Breast epithelium (tissue), 4 donors: ENCODE data around the gene PPM1F. TPM values are rescaled to one million over a fixed set of nuclear protein-coding genes. Genes with fewer than 3 reads are reported as not detected.

Experiments used
- DNase-seq, 2 donors: peaks; one replicate each; pipeline ENCODE4 v3.0.0-alpha.2; 2019; ENCODE audit warnings: low spot score in 2 of 2
- H3K27ac ChIP-seq, 2 donors: fragments of 200-600 bp; sonication (generic) in 1 of 2; one replicate each; pipeline ENCODE4 v1.5.1; 2016 to 2019; ENCODE audit warnings: mild to moderate bottlenecking in 1 of 2
- H3K27me3 ChIP-seq, 2 donors: fragments of 200-600 bp; sonication (generic) in 1 of 2; one replicate each; pipeline versions ENCODE4 v1.5.1 to v1.6.0; 2017 to 2019; ENCODE audit warnings: control low read depth in 1 of 2, mild to moderate bottlenecking in 1 of 2
- H3K36me3 ChIP-seq: fragments of 200-600 bp; one replicate; pipeline ENCODE4 v1.5.1; 2019
- H3K4me1 ChIP-seq, 2 donors: fragments of 200-600 bp; sonication (generic); one replicate each; pipeline ENCODE4 v1.5.1; 2016 to 2019; ENCODE audit warnings: control low read depth in 1 of 2
- H3K4me3 ChIP-seq, 3 donors: fragments of 200-600 bp; sonication (generic); 1 replicate in 2 of 3; 2 replicates in 1 of 3; pipeline ENCODE4 v1.5.1; 2016 to 2019; ENCODE audit warnings: mild to moderate bottlenecking in 3 of 3, moderate library complexity in 2 of 3
- H3K9me3 ChIP-seq, 2 donors: fragments of 200-600 bp; sonication (generic) in 1 of 2; one replicate each; pipeline ENCODE4 v1.5.1; 2016 to 2019; ENCODE audit warnings: control low read depth in 1 of 2
- POLR2A ChIP-seq: fragments of 450-650 bp; IDR thresholded peaks from one replicate; pipeline ENCODE4 v1.6.1; 2016; ENCODE audit warnings: antibody characterized with exemption, mild to moderate bottlenecking, moderate library complexity
- POLR2AphosphoS5 ChIP-seq, 3 donors: sonication (generic); formaldehyde crosslinking; IDR thresholded peaks; one replicate each; pipeline ENCODE4 v1.6.1; 2017; ENCODE audit warnings: antibody characterized with exemption in 3 of 3
- intact Hi-C: fragments of 100-400 bp; cut with DNase I; formaldehyde crosslinking; loops from one replicate; pipeline ENCODE4 v1.15.1; 2023; ENCODE audit warnings: low total_unique reads
- total RNA-seq, 3 donors: library from RNA; depleted of rRNA; stranded (reverse); fragments of >200 nt; gene quantifications; one replicate each; pipeline ENCODE4 v1.1.0, GENCODE V29; 2016
- TF ChIP-seq, protein P1 (sequence below), 3 donors: fragments of 450-650 bp; IDR thresholded peaks; one replicate each; pipeline ENCODE4 v1.5.1; 2016 to 2017; ENCODE audit warnings: antibody characterized with exemption in 3 of 3, mild to moderate bottlenecking in 3 of 3, moderate library complexity in 3 of 3

PPM1F gene
- total RNA-seq, 3 donors from 2014 or later: 24.3 to 45.2 (median 28.1) TPM

DNA sequence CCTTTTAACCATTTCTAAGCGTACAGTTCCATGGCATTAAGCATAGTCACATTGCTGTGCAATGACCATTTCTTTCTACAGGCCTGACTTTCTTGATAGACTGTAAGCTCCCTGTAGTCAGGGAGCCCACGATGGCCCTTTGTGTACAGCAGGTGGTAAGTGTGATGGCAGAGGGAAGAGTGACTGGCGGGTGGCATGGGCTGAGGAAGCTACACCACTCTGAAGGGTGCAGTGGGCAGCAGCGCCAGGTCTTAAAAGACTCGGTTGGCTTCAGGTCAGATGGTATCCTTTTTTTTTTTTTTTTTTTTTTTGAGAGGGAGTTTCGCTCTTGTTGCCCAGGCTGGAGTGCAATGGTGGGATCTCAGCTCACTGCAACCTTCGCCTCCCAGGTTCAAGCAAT, 1.6 kb downstream of the PPM1F start:
- Histone ChIP-seq H3K9me3 (no peaks in the 10 kb centered on the region), H3K36me3 (no peaks in the 10 kb centered on the region), H3K27me3 (no peaks in the 10 kb centered on the region), H3K27ac (peak overlapping the region in 1 of 2 donors; percentile 90), H3K4me3 (no peak overlapping the region), H3K4me1 (peaks cover 7% of the 10 kb centered on the region in 2 donors)
- TF ChIP-seq POLR2AphosphoS5 (IDR thresholded peaks at IDR 0.05) (no peak), POLR2A (no peak)
- TF ChIP-seq, protein P1, sequence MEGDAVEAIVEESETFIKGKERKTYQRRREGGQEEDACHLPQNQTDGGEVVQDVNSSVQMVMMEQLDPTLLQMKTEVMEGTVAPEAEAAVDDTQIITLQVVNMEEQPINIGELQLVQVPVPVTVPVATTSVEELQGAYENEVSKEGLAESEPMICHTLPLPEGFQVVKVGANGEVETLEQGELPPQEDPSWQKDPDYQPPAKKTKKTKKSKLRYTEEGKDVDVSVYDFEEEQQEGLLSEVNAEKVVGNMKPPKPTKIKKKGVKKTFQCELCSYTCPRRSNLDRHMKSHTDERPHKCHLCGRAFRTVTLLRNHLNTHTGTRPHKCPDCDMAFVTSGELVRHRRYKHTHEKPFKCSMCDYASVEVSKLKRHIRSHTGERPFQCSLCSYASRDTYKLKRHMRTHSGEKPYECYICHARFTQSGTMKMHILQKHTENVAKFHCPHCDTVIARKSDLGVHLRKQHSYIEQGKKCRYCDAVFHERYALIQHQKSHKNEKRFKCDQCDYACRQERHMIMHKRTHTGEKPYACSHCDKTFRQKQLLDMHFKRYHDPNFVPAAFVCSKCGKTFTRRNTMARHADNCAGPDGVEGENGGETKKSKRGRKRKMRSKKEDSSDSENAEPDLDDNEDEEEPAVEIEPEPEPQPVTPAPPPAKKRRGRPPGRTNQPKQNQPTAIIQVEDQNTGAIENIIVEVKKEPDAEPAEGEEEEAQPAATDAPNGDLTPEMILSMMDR (IDR thresholded peaks at IDR 0.05): no peak
- no peak for DNase-seq
- intact Hi-C loops: no loop called here

GRCh38 chr22:21949948-21950347, 2.7 kb downstream of the PPM1F start:
- H3K4me3 ChIP-seq: peak overlapping the region in 1 of 3 donors; percentile 31
- peaks cover 7% of the 10 kb centered on the region in 2 donors for H3K4me1 ChIP-seq
- no peaks in the 10 kb centered on the region for H3K27me3 ChIP-seq
- peak overlapping the region; percentile 90 to 97 for H3K27ac ChIP-seq
- H3K36me3 ChIP-seq: no peaks in the 10 kb centered on the region
- DNase-seq: no peak
- TF ChIP-seq, protein P1 (IDR thresholded peaks at IDR 0.05): no peak
- TF ChIP-seq POLR2A (no peak), POLR2AphosphoS5 (IDR thresholded peaks at IDR 0.05) (no peak)
- intact Hi-C loops: no loop called here
- H3K9me3 ChIP-seq: no peaks in the 10 kb centered on the region

GRCh38 chr22:21949569-21949918, 3.1 kb downstream of the PPM1F start:
- Histone ChIP-seq H3K9me3 (no peaks in the 10 kb centered on the region), H3K4me3 (peak overlapping the region in 1 of 3 donors; percentile 31), H3K27ac (peak overlapping the region; percentile 90 to 97), H3K36me3 (no peaks in the 10 kb centered on the region), H3K4me1 (peaks cover 7% of the 10 kb centered on the region in 2 donors), H3K27me3 (no peaks in the 10 kb centered on the region)
- intact Hi-C loops: no loop called here
- DNase-seq: no peak
- TF ChIP-seq POLR2A (no peak), POLR2AphosphoS5 (IDR thresholded peaks at IDR 0.05) (no peak)
- TF ChIP-seq, protein P1 (IDR thresholded peaks at IDR 0.05): no peak

DNA sequence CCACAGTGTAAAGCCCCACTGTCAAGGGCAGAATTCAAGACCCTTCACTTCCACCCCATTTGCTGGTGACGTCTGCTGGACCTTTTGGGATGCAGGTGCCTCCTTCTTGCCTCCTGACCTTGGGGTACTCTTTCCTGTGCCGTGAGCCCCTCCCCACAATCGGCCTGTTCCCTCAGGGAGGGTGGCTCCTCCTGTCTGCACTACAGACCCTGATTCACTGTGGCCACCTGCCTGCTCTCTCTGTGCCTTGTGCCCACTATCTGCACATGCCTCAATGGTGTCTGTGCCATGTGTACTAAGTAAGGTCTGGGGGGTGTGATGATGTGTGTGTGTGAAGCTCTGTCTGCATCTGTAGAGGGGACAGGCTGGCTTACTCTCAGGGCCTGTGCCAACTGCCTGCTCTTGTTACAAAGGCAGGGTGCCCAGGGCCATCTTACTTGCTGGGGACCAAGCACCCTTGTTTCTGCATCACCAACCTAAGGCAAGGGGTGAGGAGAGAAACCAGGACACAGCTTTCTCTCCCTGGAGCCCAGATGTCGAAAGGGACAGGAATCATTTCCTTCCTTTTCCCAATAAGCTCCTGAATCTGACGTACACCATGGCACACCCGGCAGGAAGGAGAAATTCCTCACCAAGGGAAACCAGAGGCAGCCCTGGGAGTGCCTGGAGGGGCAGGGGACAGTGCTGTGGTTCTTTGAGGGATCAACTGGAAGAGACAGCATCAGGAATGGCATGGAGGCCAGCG, 3.7 kb downstream of the PPM1F start:
- Histone ChIP-seq H3K27ac (peak overlapping the region; percentile 90 to 97), H3K9me3 (no peaks in the 10 kb centered on the region), H3K36me3 (no peaks in the 10 kb centered on the region), H3K4me1 (peaks cover 7% of the 10 kb centered on the region in 2 donors), H3K27me3 (no peaks in the 10 kb centered on the region), H3K4me3 (peak overlapping the region in 1 of 3 donors; percentile 19)
- intact Hi-C loops: no loop called here
- TF ChIP-seq, protein P1 (IDR thresholded peaks at IDR 0.05): no peak
- TF ChIP-seq POLR2AphosphoS5 (IDR thresholded peaks at IDR 0.05) (no peak), POLR2A (no peak)
- DNase-seq: no peak

DNA sequence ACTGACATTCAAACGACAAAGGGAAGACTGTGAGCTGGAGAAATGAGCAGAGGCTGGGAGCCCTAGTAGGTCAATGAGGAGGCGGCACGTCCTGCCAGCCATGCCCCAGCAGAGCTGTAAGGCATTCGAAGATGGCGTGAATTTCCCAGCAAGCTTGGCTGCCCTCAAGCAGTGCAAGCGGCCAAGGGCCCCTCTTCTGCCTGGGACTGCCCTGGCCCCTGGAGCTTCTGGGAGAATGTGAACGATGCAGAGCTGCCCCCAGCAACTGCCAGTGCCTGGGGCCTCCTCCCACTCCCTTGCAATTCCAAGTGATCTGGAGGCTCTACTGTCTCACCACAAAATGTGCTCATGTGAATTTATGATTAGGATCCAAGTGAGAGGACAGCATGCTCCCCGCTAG, 4.3 kb downstream of the PPM1F start:
- intact Hi-C loops: no loop called here
- Histone ChIP-seq H3K4me3 (no peak overlapping the region), H3K9me3 (no peaks in the 10 kb centered on the region), H3K27ac (peak overlapping the region; percentile 90 to 97), H3K27me3 (no peaks in the 10 kb centered on the region), H3K4me1 (peaks cover 7% of the 10 kb centered on the region in 2 donors), H3K36me3 (no peaks in the 10 kb centered on the region)
- no peak for TF ChIP-seq POLR2A
- TF ChIP-seq, protein P1 (IDR thresholded peaks at IDR 0.05): no peak
- TF ChIP-seq POLR2AphosphoS5 (IDR thresholded peaks at IDR 0.05): no peak
- DNase-seq: no peak
